Naive thymus-derived CD4-positive, alpha-beta T cell (primary cell): ENCODE data around the gene CTTNBP2. TPM values are rescaled to one million over a fixed set of nuclear protein-coding genes. Genes with fewer than 3 reads are reported as not detected.

Source experiments
- ATAC-seq: fragments of 150-1000 bp; cut with Tn5 transposase; 2 replicates; pipeline ENCODE4 v1.10.0; 2021; ENCODE audit warnings: mild to moderate bottlenecking, moderate library complexity
- CTCF ChIA-PET: fragments of 350-600 bp; sonication (Branson Sonifier 250); formaldehyde crosslinking; loops from one replicate; lab custom pipeline; 2021; ENCODE audit warnings: antibody characterized with exemption; lab: Charles Lee
- POLR2A ChIA-PET: fragments of 350-600 bp; sonication (Branson Sonifier 250); formaldehyde crosslinking; loops from one replicate; lab custom pipeline; 2021; ENCODE audit warnings: antibody characterized with exemption, inconsistent platforms; lab: Charles Lee
- DNase-seq, 9 donors: peaks; one replicate each; pipeline versions ENCODE4 v3.0.0 to v3.0.0-alpha.2; 2020 to 2022; ENCODE audit warnings: mixed read lengths in 1 of 9
- H3K27ac ChIP-seq: one replicate; pipeline ENCODE4 v1.7.0; 2013; ENCODE audit warnings: mild to moderate bottlenecking, low read depth, low read length, moderate library complexity
- H3K27me3 ChIP-seq, 2 donors: one replicate each; pipeline ENCODE4 v1.7.0; 2013; ENCODE audit warnings: low read length in 2 of 2, mild to moderate bottlenecking in 2 of 2, moderate library complexity in 2 of 2; ENCODE audit not compliant: control insufficient read depth in 2 of 2, insufficient read depth in 2 of 2
- H3K36me3 ChIP-seq, 3 experiments: 1 replicate in 2 of 3; 2 replicates in 1 of 3; pipeline ENCODE4 v1.7.0; 2013; ENCODE audit warnings: low read length in 3 of 3, mild to moderate bottlenecking in 3 of 3, moderate library complexity in 1 of 3; ENCODE audit not compliant: insufficient read depth in 3 of 3, control insufficient read depth in 2 of 3
- H3K4me1 ChIP-seq, 2 donors: one replicate each; pipeline ENCODE4 v1.7.0; 2013; ENCODE audit warnings: low read length in 2 of 2, mild to moderate bottlenecking in 2 of 2, moderate library complexity in 1 of 2; ENCODE audit not compliant: control insufficient read depth in 2 of 2, insufficient read depth in 2 of 2
- H3K4me3 ChIP-seq: 2 replicates; pipeline ENCODE4 v1.7.0; 2013; ENCODE audit warnings: mild to moderate bottlenecking, low read length
- H3K9me3 ChIP-seq, 3 experiments: 1 replicate in 2 of 3; 2 replicates in 1 of 3; pipeline ENCODE4 v1.7.0; 2013; ENCODE audit warnings: low read length in 3 of 3; ENCODE audit not compliant: control insufficient read depth in 2 of 3
- H3K27ac Mint-ChIP-seq, 9 donors: one replicate each; pipeline ENCODE4 v1.8.0; 2020 to 2022; ENCODE audit warnings: mixed read lengths in 9 of 9, mild to moderate bottlenecking in 8 of 9, moderate library complexity in 5 of 9, inconsistent platforms in 2 of 9
- H3K27me3 Mint-ChIP-seq, 5 donors: one replicate each; pipeline ENCODE4 v1.8.0; 2021 to 2022; ENCODE audit warnings: mixed read lengths in 5 of 5, mild to moderate bottlenecking in 1 of 5
- H3K36me3 Mint-ChIP-seq, 5 donors: one replicate each; pipeline ENCODE4 v1.8.0; 2020 to 2022; ENCODE audit warnings: mixed read lengths in 5 of 5, mild to moderate bottlenecking in 3 of 5, inconsistent platforms in 1 of 5
- H3K4me1 Mint-ChIP-seq, 7 donors: one replicate each; pipeline ENCODE4 v1.8.0; 2020 to 2022; ENCODE audit warnings: mixed read lengths in 7 of 7, mild to moderate bottlenecking in 3 of 7, inconsistent platforms in 1 of 7
- H3K4me3 Mint-ChIP-seq, 10 donors: one replicate each; pipeline ENCODE4 v1.8.0; 2020 to 2022; ENCODE audit warnings: mild to moderate bottlenecking in 10 of 10, mixed read lengths in 10 of 10, moderate library complexity in 6 of 10, inconsistent platforms in 2 of 10
- H3K9me3 Mint-ChIP-seq, 11 donors: one replicate each; pipeline ENCODE4 v1.8.0; 2020 to 2022; ENCODE audit warnings: mixed read lengths in 11 of 11, mild to moderate bottlenecking in 4 of 11, inconsistent platforms in 1 of 11, moderate library complexity in 1 of 11
- intact Hi-C, 2 donors: fragments of 100-400 bp; cut with micrococcal nuclease; formaldehyde crosslinking; loops; one replicate each; pipeline ENCODE4 v1.15.1; 2023
- polyA plus RNA-seq, 2 donors: library from polyadenylated mRNA; unstranded; fragments of 300-500 nt; fragmentation: Illumina TruSeq; gene quantifications; one replicate each; pipeline ENCODE4 v1.2.3, GENCODE V29; 2021
- total RNA-seq, 6 experiments: library from RNA in 5 of 6; stranded (reverse) in 5 of 6; gene quantifications; 1 replicate in 5 of 6; 2 replicates in 1 of 6; pipeline ENCODE4 v1.2.3 and lab custom pipeline; 2021 to 2026

Gene CTTNBP2
- total and polyA plus RNA-seq, 7 experiments from 2014 or later: 0.16 to 0.30 (median 0.27) TPM; not detected in 4

GRCh38 chr7:117882594-117882993, 9.4 kb upstream of the CTTNBP2 start:
- H3K4me1 ChIP-seq: no peaks in the 10 kb centered on the region
- no peak overlapping the region for H3K4me3 ChIP-seq
- H3K36me3 Mint-ChIP-seq: no peaks in the 10 kb centered on the region
- H3K4me1 Mint-ChIP-seq: no peaks in the 10 kb centered on the region
- DNase-seq: no peak
- ChIA-PET POLR2A (no interaction called here), CTCF (no interaction called here)
- H3K27ac Mint-ChIP-seq: no peak overlapping the region
- peaks cover 0 to 10% (median 5%) of the 10 kb centered on the region in 5 donors for H3K27me3 Mint-ChIP-seq
- no peak overlapping the region for H3K27ac ChIP-seq
- no peak overlapping the region for H3K4me3 Mint-ChIP-seq
- no peaks in the 10 kb centered on the region for H3K27me3 ChIP-seq
- peaks cover 0 to 7% (median 0%) of the 10 kb centered on the region in 11 donors for H3K9me3 Mint-ChIP-seq
- no peaks in the 10 kb centered on the region for H3K36me3 ChIP-seq
- ATAC-seq: no peak
- H3K9me3 ChIP-seq: no peaks in the 10 kb centered on the region
- intact Hi-C loops: no loop called here

GRCh38 chr7:117876761-117877160, 3.5 kb upstream of the CTTNBP2 start:
- no peaks in the 10 kb centered on the region for H3K9me3 ChIP-seq
- Mint-ChIP-seq H3K4me1 (peaks cover 3 to 22% (median 16%) of the 10 kb centered on the region in 7 donors), H3K4me3 (no peak overlapping the region), H3K27me3 (peaks cover 30 to 45% (median 38%) of the 10 kb centered on the region in 5 donors), H3K36me3 (peaks cover 0 to 5% (median 4%) of the 10 kb centered on the region in 5 donors), H3K27ac (no peak overlapping the region), H3K9me3 (peaks cover 0 to 13% (median 2%) of the 10 kb centered on the region in 11 donors)
- ATAC-seq: no peak
- H3K27ac ChIP-seq: no peak overlapping the region
- H3K36me3 ChIP-seq: no peaks in the 10 kb centered on the region
- ChIA-PET CTCF (no interaction called here), POLR2A (no interaction called here)
- no peaks in the 10 kb centered on the region for H3K4me1 ChIP-seq
- no peak for DNase-seq
- no peak overlapping the region for H3K4me3 ChIP-seq
- no peaks in the 10 kb centered on the region for H3K27me3 ChIP-seq
- intact Hi-C loops: no loop called here

- Histone ChIP-seq H3K27ac (no peak overlapping the region), H3K9me3 (no peaks in the 10 kb centered on the region), H3K4me1 (no peaks in the 10 kb centered on the region), H3K27me3 (no peaks in the 10 kb centered on the region), H3K4me3 (no peak overlapping the region), H3K36me3 (no peaks in the 10 kb centered on the region)
- CTCF ChIA-PET: no interaction called here
- POLR2A ChIA-PET: no interaction called here
- Mint-ChIP-seq H3K4me1 (peaks cover 3 to 22% (median 16%) of the 10 kb centered on the region in 7 donors), H3K4me3 (no peak overlapping the region), H3K27me3 (peaks cover 42 to 53% (median 50%) of the 10 kb centered on the region in 5 donors), H3K36me3 (peaks cover 0 to 8% (median 4%) of the 10 kb centered on the region in 5 donors), H3K9me3 (peaks cover 0 to 13% (median 2%) of the 10 kb centered on the region in 11 donors), H3K27ac (no peak overlapping the region)
- DNase-seq: no peak
- intact Hi-C loops: no loop called here
- ATAC-seq: no peak
These were observed 2.3 kb upstream of the CTTNBP2 start for GRCh38 chr7:117875566-117875965.

- intact Hi-C loops: no loop called here
- H3K4me3 ChIP-seq: no peak overlapping the region
- Mint-ChIP-seq H3K27me3 (peaks cover 48 to 62% (median 56%) of the 10 kb centered on the region in 5 donors), H3K9me3 (peaks cover 0 to 13% (median 2%) of the 10 kb centered on the region in 11 donors), H3K27ac (peak overlapping the region in 1 of 9 donors; percentile 21), H3K4me1 (peaks cover 3 to 22% (median 16%) of the 10 kb centered on the region in 7 donors), H3K4me3 (peak overlapping the region; percentile 21 to 79 (median 61)), H3K36me3 (peaks cover 0 to 8% (median 4%) of the 10 kb centered on the region in 5 donors)
- H3K9me3 ChIP-seq: no peaks in the 10 kb centered on the region
- POLR2A ChIA-PET: no interaction called here
- CTCF ChIA-PET: no interaction called here
- no peaks in the 10 kb centered on the region for H3K36me3 ChIP-seq
- no peak overlapping the region for H3K27ac ChIP-seq
- no peak for ATAC-seq
- no peaks in the 10 kb centered on the region for H3K4me1 ChIP-seq
- peaks cover 0 to 7% of the 10 kb centered on the region in 2 donors for H3K27me3 ChIP-seq
- no peak for DNase-seq
These were observed 1.0 kb upstream of the CTTNBP2 start for GRCh38 chr7:117874191-117874700.

- Mint-ChIP-seq H3K4me1 (peaks cover 3 to 22% (median 16%) of the 10 kb centered on the region in 7 donors), H3K9me3 (peaks cover 0 to 13% (median 2%) of the 10 kb centered on the region in 11 donors), H3K36me3 (peaks cover 0 to 8% (median 4%) of the 10 kb centered on the region in 5 donors), H3K4me3 (peak overlapping the region in 8 of 10 donors; percentile 23 to 62 (median 37)), H3K27ac (no peak overlapping the region), H3K27me3 (peaks cover 53 to 66% (median 58%) of the 10 kb centered on the region in 5 donors)
- H3K27me3 ChIP-seq: peaks cover 0 to 7% of the 10 kb centered on the region in 2 donors
- no peak overlapping the region for H3K4me3 ChIP-seq
- H3K27ac ChIP-seq: no peak overlapping the region
- intact Hi-C loops: no loop called here
- no peaks in the 10 kb centered on the region for H3K4me1 ChIP-seq
- DNase-seq (no peak), ATAC-seq (no peak)
- H3K36me3 ChIP-seq: no peaks in the 10 kb centered on the region
- POLR2A ChIA-PET: no interaction called here
- CTCF ChIA-PET: no interaction called here
- H3K9me3 ChIP-seq: no peaks in the 10 kb centered on the region
These were observed 506 bp downstream of the CTTNBP2 start for GRCh38 chr7:117872561-117873309.

GRCh38 chr7:117871778-117872538, 1.3 kb downstream of the CTTNBP2 start:
- ChIA-PET CTCF (no interaction called here), POLR2A (no interaction called here)
- H3K4me3 ChIP-seq: no peak overlapping the region
- no peaks in the 10 kb centered on the region for H3K4me1 ChIP-seq
- no peak overlapping the region for H3K27ac ChIP-seq
- intact Hi-C loops: no loop called here
- peaks cover 53 to 67% (median 62%) of the 10 kb centered on the region in 5 donors for H3K27me3 Mint-ChIP-seq
- H3K4me3 Mint-ChIP-seq: peak overlapping the region in 8 of 10 donors; percentile 23 to 62 (median 37)
- H3K9me3 ChIP-seq: no peaks in the 10 kb centered on the region
- peaks cover 0 to 7% of the 10 kb centered on the region in 2 donors for H3K27me3 ChIP-seq
- peaks cover 3 to 22% (median 16%) of the 10 kb centered on the region in 7 donors for H3K4me1 Mint-ChIP-seq
- ATAC-seq (no peak), DNase-seq (no peak)
- no peaks in the 10 kb centered on the region for H3K36me3 ChIP-seq
- H3K36me3 Mint-ChIP-seq: peaks cover 0 to 8% (median 4%) of the 10 kb centered on the region in 5 donors
- H3K9me3 Mint-ChIP-seq: peaks cover 0 to 13% (median 2%) of the 10 kb centered on the region in 11 donors
- H3K27ac Mint-ChIP-seq: no peak overlapping the region
